ENCODE measurements around the gene HOATZ. TPM values are rescaled to one million over a fixed set of nuclear protein-coding genes. Genes with fewer than 3 reads are reported as not detected.

Gene HOATZ
- total and polyA plus RNA-seq, 2 donors (not counting 1 experiment from before 2014, with no cell fraction given), result not detected

DNA sequence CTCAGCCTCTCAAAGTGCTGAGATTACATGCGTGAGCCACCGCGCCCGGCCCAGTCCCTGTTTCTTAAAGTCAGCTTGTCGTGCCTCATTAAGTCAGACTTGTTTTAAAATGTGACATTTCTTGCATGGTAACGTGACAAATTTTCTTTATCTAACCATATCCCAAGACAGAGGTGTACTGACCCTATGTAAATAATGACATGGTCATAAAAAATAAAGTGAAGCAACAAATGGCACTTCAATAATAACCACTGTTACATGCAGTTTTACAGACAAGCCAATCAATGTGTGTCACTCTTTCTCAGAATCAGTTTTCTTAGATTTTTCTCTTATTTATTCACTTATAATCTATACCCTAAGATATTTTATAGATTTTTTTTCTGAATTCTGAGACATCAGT is 61.2 kb downstream of the HOATZ start:
- Histone ChIP-seq H4K20me1 (ENCODE audit: control insufficient read depth, extremely low read depth, insufficient read depth, low read length) (no peaks in the 10 kb centered on the region), H3K9me3 (ENCODE audit: control insufficient read depth, insufficient read depth, low read depth, low read length) (no peaks in the 10 kb centered on the region), H3K4me3 (replicated peaks in 1 of 4; ENCODE audit: control extremely low read depth in 1 of 4, insufficient read depth in 1 of 4, low read depth in 3 of 4, low read length in 4 of 4) (no peak overlapping the region), H3K27ac (ENCODE audit: insufficient read depth, low read length) (no peak overlapping the region), H2AFZ (ENCODE audit: low read length) (no peak overlapping the region), H3K36me3 (ENCODE audit: control insufficient read depth, insufficient read depth, low read length) (no peaks in the 10 kb centered on the region), H3K27me3 (ENCODE audit: control insufficient read depth, insufficient read depth, low read length) (no peaks in the 10 kb centered on the region), H3K4me2 (ENCODE audit: extremely low read depth, insufficient read depth, low read length) (no peak overlapping the region), H3K79me2 (ENCODE audit: control insufficient read depth, insufficient read depth, low read length) (no peaks in the 10 kb centered on the region), H3K9ac (ENCODE audit: insufficient read depth, low read length) (no peak overlapping the region), H3K4me1 (ENCODE audit: control insufficient read depth, extremely low read depth, insufficient read depth, low read length) (peaks cover 15% of the 10 kb centered on the region)
- no peak for DNase-seq (ENCODE audit: low read depth in 2 of 2)
- TF ChIP-seq EZH2 (IDR thresholded peaks at IDR 0.05; ENCODE audit: low read length, missing control alignments), result no peak
- no peak for TF ChIP-seq CTCF (conservative IDR thresholded peaks at IDR 0.05 in 1 of 2, IDR thresholded peaks at IDR 0.05 in 1 of 2; ENCODE audit: low read depth in 1 of 2, low read length in 2 of 2)

- Histone ChIP-seq H2AFZ (ENCODE audit: low read length) (no peak overlapping the region), H3K4me1 (ENCODE audit: control insufficient read depth, extremely low read depth, insufficient read depth, low read length) (peaks cover 9% of the 10 kb centered on the region), H4K20me1 (ENCODE audit: control insufficient read depth, extremely low read depth, insufficient read depth, low read length) (no peaks in the 10 kb centered on the region), H3K4me3 (replicated peaks in 1 of 4; ENCODE audit: control extremely low read depth in 1 of 4, insufficient read depth in 1 of 4, low read depth in 3 of 4, low read length in 4 of 4) (no peak overlapping the region), H3K79me2 (ENCODE audit: control insufficient read depth, insufficient read depth, low read length) (no peaks in the 10 kb centered on the region), H3K9ac (ENCODE audit: insufficient read depth, low read length) (no peak overlapping the region), H3K27ac (ENCODE audit: insufficient read depth, low read length) (no peak overlapping the region), H3K36me3 (ENCODE audit: control insufficient read depth, insufficient read depth, low read length) (no peaks in the 10 kb centered on the region), H3K9me3 (ENCODE audit: control insufficient read depth, insufficient read depth, low read depth, low read length) (no peaks in the 10 kb centered on the region), H3K4me2 (ENCODE audit: extremely low read depth, insufficient read depth, low read length) (no peak overlapping the region), H3K27me3 (ENCODE audit: control insufficient read depth, insufficient read depth, low read length) (no peaks in the 10 kb centered on the region)
- no peak for TF ChIP-seq CTCF (conservative IDR thresholded peaks at IDR 0.05 in 1 of 2, IDR thresholded peaks at IDR 0.05 in 1 of 2; ENCODE audit: low read depth in 1 of 2, low read length in 2 of 2)
- no peak for TF ChIP-seq EZH2 (IDR thresholded peaks at IDR 0.05; ENCODE audit: low read length, missing control alignments)
- DNase-seq (ENCODE audit: low read depth in 2 of 2), result no peak
These were observed 63.2 kb downstream of the HOATZ start for GRCh38 chr11:111577821-111578220.

- no peak for DNase-seq (ENCODE audit: low read depth in 2 of 2)
- Histone ChIP-seq H4K20me1 (ENCODE audit: control insufficient read depth, extremely low read depth, insufficient read depth, low read length) (no peaks in the 10 kb centered on the region), H3K4me1 (ENCODE audit: control insufficient read depth, extremely low read depth, insufficient read depth, low read length) (peaks cover 4% of the 10 kb centered on the region), H2AFZ (ENCODE audit: low read length) (no peak overlapping the region), H3K4me2 (ENCODE audit: extremely low read depth, insufficient read depth, low read length) (no peak overlapping the region), H3K27ac (ENCODE audit: insufficient read depth, low read length) (no peak overlapping the region), H3K27me3 (ENCODE audit: control insufficient read depth, insufficient read depth, low read length) (no peaks in the 10 kb centered on the region), H3K4me3 (replicated peaks in 1 of 4; ENCODE audit: control extremely low read depth in 1 of 4, insufficient read depth in 1 of 4, low read depth in 3 of 4, low read length in 4 of 4) (no peak overlapping the region), H3K9ac (ENCODE audit: insufficient read depth, low read length) (no peak overlapping the region), H3K79me2 (ENCODE audit: control insufficient read depth, insufficient read depth, low read length) (no peaks in the 10 kb centered on the region), H3K36me3 (ENCODE audit: control insufficient read depth, insufficient read depth, low read length) (no peaks in the 10 kb centered on the region), H3K9me3 (ENCODE audit: control insufficient read depth, insufficient read depth, low read depth, low read length) (no peaks in the 10 kb centered on the region)
- no peak for TF ChIP-seq CTCF (conservative IDR thresholded peaks at IDR 0.05 in 1 of 2, IDR thresholded peaks at IDR 0.05 in 1 of 2; ENCODE audit: low read depth in 1 of 2, low read length in 2 of 2)
- no peak for TF ChIP-seq EZH2 (IDR thresholded peaks at IDR 0.05; ENCODE audit: low read length, missing control alignments)
These were observed 66.8 kb downstream of the HOATZ start for GRCh38 chr11:111581341-111581740.

All from fibroblast of lung (primary cell).